ENCODE measurements around the gene TNFRSF19. TPM values are rescaled to one million over a fixed set of nuclear protein-coding genes. Genes with fewer than 3 reads are reported as not detected.

The TNFRSF19 gene
- total and polyA plus RNA-seq, 12 donors = 17.8 to 49.6 (median 30.6) TPM

DNA sequence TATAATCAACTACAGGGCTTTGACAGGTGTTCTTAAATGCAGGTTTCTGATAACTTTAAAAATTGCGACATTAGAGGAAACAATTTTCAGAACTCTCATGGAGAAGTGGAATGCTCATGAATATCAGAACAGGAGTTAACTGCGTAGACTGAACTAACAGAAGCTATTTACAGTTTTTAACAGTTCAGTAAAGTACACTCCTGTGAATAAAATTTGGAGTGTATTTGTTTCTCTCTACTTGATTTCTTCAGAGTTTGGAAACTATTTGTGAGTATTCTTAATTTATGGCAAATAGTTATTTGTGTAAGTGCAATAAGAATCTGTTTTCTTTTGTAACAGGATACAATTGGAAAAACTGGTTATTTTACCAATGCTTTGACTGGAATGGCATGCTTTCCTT, 114.4 kb downstream of the TNFRSF19 start:
- no peaks in the 10 kb centered on the region for H3K27me3 ChIP-seq
- no peak for ATAC-seq
- intact Hi-C loops (cut with DNase I) = no loop called here

DNA sequence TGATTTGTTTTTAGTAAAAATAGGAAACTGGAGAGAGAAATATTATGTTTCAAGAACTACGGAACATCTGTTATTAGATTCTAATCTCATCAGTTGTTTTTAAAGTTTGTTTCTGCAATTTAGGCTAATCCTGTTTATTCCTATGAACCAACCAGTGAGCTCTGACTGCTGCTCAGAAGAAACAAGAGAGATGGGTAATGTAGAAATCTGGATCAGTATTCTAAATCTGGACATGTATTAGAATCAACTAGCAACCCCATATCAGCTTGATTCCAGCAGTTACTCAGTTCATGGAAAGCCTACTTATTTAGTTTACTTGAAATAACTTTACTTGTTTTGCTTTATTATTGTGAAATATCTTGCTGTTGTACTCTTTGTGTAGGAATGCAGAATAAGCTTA, 115.2 kb downstream of the TNFRSF19 start:
- Histone ChIP-seq H3K4me3 (no peak overlapping the region), H3K9me3 (peaks cover 0 to 22% (median 7%) of the 10 kb centered on the region in 11 donors), H3K27me3 (no peaks in the 10 kb centered on the region), H3K27ac (no peak overlapping the region), H3K4me1 (no peaks in the 10 kb centered on the region), H3K36me3 (no peaks in the 10 kb centered on the region)
- DNase-seq (no peak), ATAC-seq (no peak)
- intact Hi-C loops (cut with DNase I) = no loop called here
- TF ChIP-seq, protein P1, sequence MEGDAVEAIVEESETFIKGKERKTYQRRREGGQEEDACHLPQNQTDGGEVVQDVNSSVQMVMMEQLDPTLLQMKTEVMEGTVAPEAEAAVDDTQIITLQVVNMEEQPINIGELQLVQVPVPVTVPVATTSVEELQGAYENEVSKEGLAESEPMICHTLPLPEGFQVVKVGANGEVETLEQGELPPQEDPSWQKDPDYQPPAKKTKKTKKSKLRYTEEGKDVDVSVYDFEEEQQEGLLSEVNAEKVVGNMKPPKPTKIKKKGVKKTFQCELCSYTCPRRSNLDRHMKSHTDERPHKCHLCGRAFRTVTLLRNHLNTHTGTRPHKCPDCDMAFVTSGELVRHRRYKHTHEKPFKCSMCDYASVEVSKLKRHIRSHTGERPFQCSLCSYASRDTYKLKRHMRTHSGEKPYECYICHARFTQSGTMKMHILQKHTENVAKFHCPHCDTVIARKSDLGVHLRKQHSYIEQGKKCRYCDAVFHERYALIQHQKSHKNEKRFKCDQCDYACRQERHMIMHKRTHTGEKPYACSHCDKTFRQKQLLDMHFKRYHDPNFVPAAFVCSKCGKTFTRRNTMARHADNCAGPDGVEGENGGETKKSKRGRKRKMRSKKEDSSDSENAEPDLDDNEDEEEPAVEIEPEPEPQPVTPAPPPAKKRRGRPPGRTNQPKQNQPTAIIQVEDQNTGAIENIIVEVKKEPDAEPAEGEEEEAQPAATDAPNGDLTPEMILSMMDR (IDR thresholded peaks at IDR 0.05) = no peak
- 90 to 100% methylated on average over 1 of the region's 1 CpG for WGBS, 2 donors

More for the DNA sequence above, 114.4 kb downstream of the TNFRSF19 start:
- Histone ChIP-seq H3K4me1 (no peaks in the 10 kb centered on the region), H3K9me3 (peaks cover 0 to 22% (median 7%) of the 10 kb centered on the region in 11 donors), H3K36me3 (no peaks in the 10 kb centered on the region), H3K4me3 (no peak overlapping the region), H3K27ac (no peak overlapping the region)
- no peak for DNase-seq
- WGBS, 2 donors = 98% methylated on average over 2 of the region's 2 CpGs
- TF ChIP-seq, protein P1 (IDR thresholded peaks at IDR 0.05) = no peak

DNA sequence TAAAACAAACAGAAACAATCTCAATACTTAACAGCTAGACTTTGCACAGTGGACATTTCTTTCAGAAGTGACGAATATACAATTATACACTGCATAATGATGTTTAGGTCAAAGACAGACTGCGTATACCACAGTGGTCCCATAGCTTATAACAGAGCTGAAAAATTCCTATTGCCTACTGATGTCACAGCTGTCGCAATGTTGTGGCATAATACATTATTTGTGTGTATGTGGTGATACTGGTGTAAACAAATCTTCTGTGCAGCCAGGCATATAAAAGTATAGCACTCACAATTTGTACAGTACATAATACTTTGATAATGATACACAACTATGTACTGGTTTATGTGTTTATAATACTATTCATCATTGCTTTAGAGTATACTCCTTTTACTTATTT, 116.7 kb downstream of the TNFRSF19 start:
- ATAC-seq (no peak), DNase-seq (no peak)
- Histone ChIP-seq H3K36me3 (no peaks in the 10 kb centered on the region), H3K27me3 (no peaks in the 10 kb centered on the region), H3K27ac (no peak overlapping the region), H3K9me3 (peaks cover 0 to 22% (median 7%) of the 10 kb centered on the region in 11 donors), H3K4me1 (no peaks in the 10 kb centered on the region), H3K4me3 (no peak overlapping the region)
- TF ChIP-seq, protein P1 (IDR thresholded peaks at IDR 0.05) = no peak
- 97 to 99% methylated on average over 3 of the region's 3 CpGs for WGBS, 2 donors
- intact Hi-C loops (cut with DNase I) = no loop called here

DNA sequence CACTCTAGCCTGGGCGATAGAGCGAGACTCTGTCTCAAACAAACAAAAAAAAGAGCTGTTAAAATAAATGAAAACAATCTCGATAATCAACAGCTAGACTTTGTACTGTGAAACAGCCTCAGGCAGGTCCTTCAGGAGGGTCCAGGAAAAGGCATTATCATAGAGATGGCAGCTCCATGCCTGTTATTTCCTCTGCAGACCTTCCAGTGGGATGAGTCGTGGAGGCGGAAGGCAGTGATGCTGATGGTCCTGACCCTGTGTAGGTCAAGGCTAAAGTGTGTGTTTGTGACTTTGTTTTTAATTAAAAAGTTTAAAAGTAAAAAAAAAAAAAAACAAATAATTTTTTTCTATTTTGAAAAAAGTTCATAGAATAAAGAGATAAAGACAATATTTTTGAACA, 117.4 kb downstream of the TNFRSF19 start:
- Histone ChIP-seq H3K27me3 (no peaks in the 10 kb centered on the region), H3K4me1 (no peaks in the 10 kb centered on the region), H3K4me3 (no peak overlapping the region), H3K27ac (no peak overlapping the region), H3K9me3 (peaks cover 0 to 22% (median 7%) of the 10 kb centered on the region in 11 donors), H3K36me3 (no peaks in the 10 kb centered on the region)
- no peak for DNase-seq
- intact Hi-C loops (cut with DNase I) = no loop called here
- TF ChIP-seq, protein P1 (IDR thresholded peaks at IDR 0.05) = no peak
- ATAC-seq = no peak
- 90% methylated on average over 5 of the region's 5 CpGs for WGBS, 2 donors
